ENCODE measurements around the gene ITGB7. TPM values are rescaled to one million over a fixed set of nuclear protein-coding genes. Genes with fewer than 3 reads are reported as not detected.

ITGB7 gene
- total RNA-seq (2021; ENCODE audit: unreplicated experiment) (0.98 TPM), Bru-seq, nascent RNA (percentile 23 among the genes with signal in this experiment), BruChase-seq, experiment 1, labeled RNA remaining after a 2-hour chase (percentile 26 among the genes with signal in this experiment), BruChase-seq, experiment 2, labeled RNA remaining after a 6-hour chase (percentile 28 among the genes with signal in this experiment)
- not detected for polyA plus RNA-seq (2012; ENCODE audit: insufficient read length)
- long read RNA-seq, partial matches to known transcripts = 0 of 1 reads
- long read RNA-seq, other reads (novel, unspliced or antisense) = 1 of 1 reads

- no peaks in the 10 kb centered on the region; the same call in 1 of the 2 replicates for H3K4me1 ChIP-seq (ENCODE audit: control insufficient read depth, insufficient read depth, low read length)
- H3K27me3 ChIP-seq (ENCODE audit: control insufficient read depth, insufficient read depth, low read length) = no peaks in the 10 kb centered on the region
- TF ChIP-seq SIN3A (IDR thresholded peaks at IDR 0.05; ENCODE audit: borderline replicate concordance, insufficient read depth, low read depth, low read length) = no peak
- TF ChIP-seq, protein P1, sequence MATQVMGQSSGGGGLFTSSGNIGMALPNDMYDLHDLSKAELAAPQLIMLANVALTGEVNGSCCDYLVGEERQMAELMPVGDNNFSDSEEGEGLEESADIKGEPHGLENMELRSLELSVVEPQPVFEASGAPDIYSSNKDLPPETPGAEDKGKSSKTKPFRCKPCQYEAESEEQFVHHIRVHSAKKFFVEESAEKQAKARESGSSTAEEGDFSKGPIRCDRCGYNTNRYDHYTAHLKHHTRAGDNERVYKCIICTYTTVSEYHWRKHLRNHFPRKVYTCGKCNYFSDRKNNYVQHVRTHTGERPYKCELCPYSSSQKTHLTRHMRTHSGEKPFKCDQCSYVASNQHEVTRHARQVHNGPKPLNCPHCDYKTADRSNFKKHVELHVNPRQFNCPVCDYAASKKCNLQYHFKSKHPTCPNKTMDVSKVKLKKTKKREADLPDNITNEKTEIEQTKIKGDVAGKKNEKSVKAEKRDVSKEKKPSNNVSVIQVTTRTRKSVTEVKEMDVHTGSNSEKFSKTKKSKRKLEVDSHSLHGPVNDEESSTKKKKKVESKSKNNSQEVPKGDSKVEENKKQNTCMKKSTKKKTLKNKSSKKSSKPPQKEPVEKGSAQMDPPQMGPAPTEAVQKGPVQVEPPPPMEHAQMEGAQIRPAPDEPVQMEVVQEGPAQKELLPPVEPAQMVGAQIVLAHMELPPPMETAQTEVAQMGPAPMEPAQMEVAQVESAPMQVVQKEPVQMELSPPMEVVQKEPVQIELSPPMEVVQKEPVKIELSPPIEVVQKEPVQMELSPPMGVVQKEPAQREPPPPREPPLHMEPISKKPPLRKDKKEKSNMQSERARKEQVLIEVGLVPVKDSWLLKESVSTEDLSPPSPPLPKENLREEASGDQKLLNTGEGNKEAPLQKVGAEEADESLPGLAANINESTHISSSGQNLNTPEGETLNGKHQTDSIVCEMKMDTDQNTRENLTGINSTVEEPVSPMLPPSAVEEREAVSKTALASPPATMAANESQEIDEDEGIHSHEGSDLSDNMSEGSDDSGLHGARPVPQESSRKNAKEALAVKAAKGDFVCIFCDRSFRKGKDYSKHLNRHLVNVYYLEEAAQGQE (IDR thresholded peaks at IDR 0.05; ENCODE audit: insufficient read depth in 1 of 2, low read depth in 2 of 2, low read length in 1 of 2) = no peak
- no peak for TF ChIP-seq POLR2AphosphoS5 (IDR thresholded peaks at IDR 0.05; ENCODE audit: low read depth, low read length)
- no peak for TF ChIP-seq TCF7L2 (IDR thresholded peaks at IDR 0.05; ENCODE audit: low read depth, low read length)
- TF ChIP-seq, protein P2, sequence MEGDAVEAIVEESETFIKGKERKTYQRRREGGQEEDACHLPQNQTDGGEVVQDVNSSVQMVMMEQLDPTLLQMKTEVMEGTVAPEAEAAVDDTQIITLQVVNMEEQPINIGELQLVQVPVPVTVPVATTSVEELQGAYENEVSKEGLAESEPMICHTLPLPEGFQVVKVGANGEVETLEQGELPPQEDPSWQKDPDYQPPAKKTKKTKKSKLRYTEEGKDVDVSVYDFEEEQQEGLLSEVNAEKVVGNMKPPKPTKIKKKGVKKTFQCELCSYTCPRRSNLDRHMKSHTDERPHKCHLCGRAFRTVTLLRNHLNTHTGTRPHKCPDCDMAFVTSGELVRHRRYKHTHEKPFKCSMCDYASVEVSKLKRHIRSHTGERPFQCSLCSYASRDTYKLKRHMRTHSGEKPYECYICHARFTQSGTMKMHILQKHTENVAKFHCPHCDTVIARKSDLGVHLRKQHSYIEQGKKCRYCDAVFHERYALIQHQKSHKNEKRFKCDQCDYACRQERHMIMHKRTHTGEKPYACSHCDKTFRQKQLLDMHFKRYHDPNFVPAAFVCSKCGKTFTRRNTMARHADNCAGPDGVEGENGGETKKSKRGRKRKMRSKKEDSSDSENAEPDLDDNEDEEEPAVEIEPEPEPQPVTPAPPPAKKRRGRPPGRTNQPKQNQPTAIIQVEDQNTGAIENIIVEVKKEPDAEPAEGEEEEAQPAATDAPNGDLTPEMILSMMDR (IDR thresholded peaks at IDR 0.05) = no peak
- no peak within 1 kb of the TSS for H3K4me3 ChIP-seq (ENCODE audit: low read depth in 2 of 2, low read length in 2 of 2)
- H3K27ac ChIP-seq (ENCODE audit: low read length) = no peak within 1 kb of the TSS
- intact Hi-C loops (cut with micrococcal nuclease; ENCODE audit: unreplicated experiment) = no loop called here
- BruUV-seq (replicated peaks) = no TSS peak
- no peak for ATAC-seq
- in situ Hi-C loops (cut with HindIII; ENCODE audit: low pct_unique_long_range_greater_than_20kb, low sequenced_read_pairs) = no loop called here
- no peak for DNase-seq (ENCODE audit: low read depth, low spot score)
- no peaks in the 10 kb centered on the region for H3K9me3 ChIP-seq (ENCODE audit: control insufficient read depth, insufficient read depth, low read depth, low read length)
- ChIA-PET CTCF (interaction anchor here (0.6 to 1.0 kb wide), 3 partner anchors 10 to 27 kb away, joined by 3 to 4 read pairs (median 3); partner anchors contain the start of gene ZNF740), POLR2A (no interaction called here)
- H3K36me3 ChIP-seq (ENCODE audit: control insufficient read depth, insufficient read depth, low read length) = no peaks in the 10 kb centered on the region; the same call in 1 of the 2 replicates
Measured at GRCh38 chr12:53207042-53207441, at the start of gene ITGB7. Gene ITGB7, minus strand, starts transcription at chr12:53207251. Its CDS starts 6,808 bp downstream, at chr12:53200443.

DNA sequence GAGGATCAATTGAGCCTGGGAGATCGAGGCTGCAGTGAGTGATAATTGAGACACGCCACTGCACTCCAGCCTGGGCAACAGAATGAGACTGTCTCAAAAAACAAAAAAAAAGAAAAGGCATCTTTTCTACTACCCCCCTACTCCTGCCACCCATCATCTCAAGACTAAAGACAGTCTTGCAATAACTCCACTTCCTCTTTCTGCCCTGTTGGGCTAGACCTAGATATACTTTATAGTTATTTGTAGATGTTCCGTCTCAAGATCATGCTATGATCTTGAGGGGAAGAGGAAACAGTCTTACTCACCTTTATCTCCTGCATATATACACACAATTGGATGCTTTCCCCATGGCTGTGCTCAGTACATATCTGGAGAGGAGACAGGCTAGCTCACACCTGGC, 48.9 kb upstream of the ITGB7 start:
- CTCF ChIA-PET = no interaction called here
- H3K9me3 ChIP-seq (ENCODE audit: control insufficient read depth, insufficient read depth, low read depth, low read length) = no peaks in the 10 kb centered on the region
- DNase-seq (ENCODE audit: low read depth, low spot score) = no peak
- intact Hi-C loops (cut with micrococcal nuclease; ENCODE audit: unreplicated experiment) = no loop called here
- no peak overlapping the region for H3K27ac ChIP-seq (ENCODE audit: low read length)
- in situ Hi-C loops (cut with HindIII; ENCODE audit: low pct_unique_long_range_greater_than_20kb, low sequenced_read_pairs) = no loop called here
- POLR2A ChIA-PET = no interaction called here
- no peak overlapping the region for H3K4me3 ChIP-seq (ENCODE audit: low read depth in 2 of 2, low read length in 2 of 2)
- no peaks in the 10 kb centered on the region; the same call in 1 of the 2 replicates for H3K36me3 ChIP-seq (ENCODE audit: control insufficient read depth, insufficient read depth, low read length)
- H3K4me1 ChIP-seq (ENCODE audit: control insufficient read depth, insufficient read depth, low read length) = peaks cover 7% of the 10 kb centered on the region
- TF ChIP-seq TCF7L2 (IDR thresholded peaks at IDR 0.05; ENCODE audit: low read depth, low read length) (no peak), SIN3A (IDR thresholded peaks at IDR 0.05; ENCODE audit: borderline replicate concordance, insufficient read depth, low read depth, low read length) (no peak), POLR2AphosphoS5 (IDR thresholded peaks at IDR 0.05; ENCODE audit: low read depth, low read length) (no peak)
- TF ChIP-seq, protein P1 (IDR thresholded peaks at IDR 0.05; ENCODE audit: insufficient read depth in 1 of 2, low read depth in 2 of 2, low read length in 1 of 2) = no peak
- TF ChIP-seq, protein P2 (IDR thresholded peaks at IDR 0.05) = no peak
- BruUV-seq (replicated peaks) = no TSS peak
- ATAC-seq = no peak
- no peaks in the 10 kb centered on the region for H3K27me3 ChIP-seq (ENCODE audit: control insufficient read depth, insufficient read depth, low read length)

Measured in Panc1 (cell line).